ENCODE measurements around the gene OGDH. TPM values are rescaled to one million over a fixed set of nuclear protein-coding genes. Genes with fewer than 3 reads are reported as not detected.
A peak's percentile ranks its signal among the peaks of the same experiment; 100 is the strongest.

Gene OGDH
- total and polyA plus RNA-seq, 4 donors, result 10.8 to 71.2 (median 41.2) TPM

DNA sequence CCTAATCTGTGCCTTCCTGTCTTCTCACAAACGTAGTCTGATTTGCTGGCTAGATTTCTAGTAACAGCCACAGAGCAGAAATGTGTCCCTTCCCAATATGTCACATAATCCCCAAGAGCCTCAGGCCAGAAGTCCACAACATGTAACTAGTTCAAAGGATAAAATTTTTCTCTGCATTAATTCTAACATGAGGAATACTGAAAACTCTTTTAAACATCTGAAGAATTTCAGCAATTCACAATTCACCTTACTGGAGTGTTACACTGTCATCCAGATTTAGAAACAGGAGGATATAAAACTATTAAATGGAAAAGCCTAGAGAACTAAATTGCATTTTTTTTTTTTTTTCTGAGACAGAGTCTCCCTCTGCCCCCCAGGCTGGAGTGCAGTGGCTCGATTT, 30.2 kb upstream of the OGDH start:
- no peak overlapping the region for H3K27ac ChIP-seq (ENCODE audit: low read depth in 1 of 2, low read length in 2 of 2)
- H3K9ac ChIP-seq (ENCODE audit: low read depth in 1 of 2, low read length in 2 of 2), result no peak overlapping the region
- H3K4me3 ChIP-seq (ENCODE audit: low read depth in 1 of 3, low read length in 3 of 3), result no peak overlapping the region
- H3K9me3 ChIP-seq (ENCODE audit: control insufficient read depth in 4 of 4, low read length in 3 of 4), result no peaks in the 10 kb centered on the region
- DNase-seq (ENCODE audit: low spot score), result no peak
- no peaks in the 10 kb centered on the region for H3K27me3 ChIP-seq (ENCODE audit: control insufficient read depth in 4 of 4, insufficient read depth in 4 of 4, low read length in 3 of 4)
- H3K4me1 ChIP-seq (ENCODE audit: control insufficient read depth in 4 of 4, insufficient read depth in 4 of 4, low read length in 3 of 4), result peaks cover 7 to 33% (median 27%) of the 10 kb centered on the region in 4 donors
- TF ChIP-seq, protein P1, sequence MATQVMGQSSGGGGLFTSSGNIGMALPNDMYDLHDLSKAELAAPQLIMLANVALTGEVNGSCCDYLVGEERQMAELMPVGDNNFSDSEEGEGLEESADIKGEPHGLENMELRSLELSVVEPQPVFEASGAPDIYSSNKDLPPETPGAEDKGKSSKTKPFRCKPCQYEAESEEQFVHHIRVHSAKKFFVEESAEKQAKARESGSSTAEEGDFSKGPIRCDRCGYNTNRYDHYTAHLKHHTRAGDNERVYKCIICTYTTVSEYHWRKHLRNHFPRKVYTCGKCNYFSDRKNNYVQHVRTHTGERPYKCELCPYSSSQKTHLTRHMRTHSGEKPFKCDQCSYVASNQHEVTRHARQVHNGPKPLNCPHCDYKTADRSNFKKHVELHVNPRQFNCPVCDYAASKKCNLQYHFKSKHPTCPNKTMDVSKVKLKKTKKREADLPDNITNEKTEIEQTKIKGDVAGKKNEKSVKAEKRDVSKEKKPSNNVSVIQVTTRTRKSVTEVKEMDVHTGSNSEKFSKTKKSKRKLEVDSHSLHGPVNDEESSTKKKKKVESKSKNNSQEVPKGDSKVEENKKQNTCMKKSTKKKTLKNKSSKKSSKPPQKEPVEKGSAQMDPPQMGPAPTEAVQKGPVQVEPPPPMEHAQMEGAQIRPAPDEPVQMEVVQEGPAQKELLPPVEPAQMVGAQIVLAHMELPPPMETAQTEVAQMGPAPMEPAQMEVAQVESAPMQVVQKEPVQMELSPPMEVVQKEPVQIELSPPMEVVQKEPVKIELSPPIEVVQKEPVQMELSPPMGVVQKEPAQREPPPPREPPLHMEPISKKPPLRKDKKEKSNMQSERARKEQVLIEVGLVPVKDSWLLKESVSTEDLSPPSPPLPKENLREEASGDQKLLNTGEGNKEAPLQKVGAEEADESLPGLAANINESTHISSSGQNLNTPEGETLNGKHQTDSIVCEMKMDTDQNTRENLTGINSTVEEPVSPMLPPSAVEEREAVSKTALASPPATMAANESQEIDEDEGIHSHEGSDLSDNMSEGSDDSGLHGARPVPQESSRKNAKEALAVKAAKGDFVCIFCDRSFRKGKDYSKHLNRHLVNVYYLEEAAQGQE (IDR thresholded peaks at IDR 0.05), result no peak
- no peak for TF ChIP-seq RXRA (IDR thresholded peaks at IDR 0.05)
- TF ChIP-seq, protein P2, sequence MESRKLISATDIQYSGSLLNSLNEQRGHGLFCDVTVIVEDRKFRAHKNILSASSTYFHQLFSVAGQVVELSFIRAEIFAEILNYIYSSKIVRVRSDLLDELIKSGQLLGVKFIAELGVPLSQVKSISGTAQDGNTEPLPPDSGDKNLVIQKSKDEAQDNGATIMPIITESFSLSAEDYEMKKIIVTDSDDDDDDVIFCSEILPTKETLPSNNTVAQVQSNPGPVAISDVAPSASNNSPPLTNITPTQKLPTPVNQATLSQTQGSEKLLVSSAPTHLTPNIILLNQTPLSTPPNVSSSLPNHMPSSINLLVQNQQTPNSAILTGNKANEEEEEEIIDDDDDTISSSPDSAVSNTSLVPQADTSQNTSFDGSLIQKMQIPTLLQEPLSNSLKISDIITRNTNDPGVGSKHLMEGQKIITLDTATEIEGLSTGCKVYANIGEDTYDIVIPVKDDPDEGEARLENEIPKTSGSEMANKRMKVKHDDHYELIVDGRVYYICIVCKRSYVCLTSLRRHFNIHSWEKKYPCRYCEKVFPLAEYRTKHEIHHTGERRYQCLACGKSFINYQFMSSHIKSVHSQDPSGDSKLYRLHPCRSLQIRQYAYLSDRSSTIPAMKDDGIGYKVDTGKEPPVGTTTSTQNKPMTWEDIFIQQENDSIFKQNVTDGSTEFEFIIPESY (IDR thresholded peaks at IDR 0.05), result no peak
- no peak for TF ChIP-seq HNF4A (conservative IDR thresholded peaks at IDR 0.05)
- TF ChIP-seq TAF1 (conservative IDR thresholded peaks at IDR 0.05), result no peak
- TF ChIP-seq, protein P3, sequence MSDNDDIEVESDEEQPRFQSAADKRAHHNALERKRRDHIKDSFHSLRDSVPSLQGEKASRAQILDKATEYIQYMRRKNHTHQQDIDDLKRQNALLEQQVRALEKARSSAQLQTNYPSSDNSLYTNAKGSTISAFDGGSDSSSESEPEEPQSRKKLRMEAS (IDR thresholded peaks at IDR 0.05), result no peak
- TF ChIP-seq SP1 (IDR thresholded peaks at IDR 0.05), result no peak
- TF ChIP-seq YY1 (IDR thresholded peaks at IDR 0.05), result no peak
- TF ChIP-seq GABPA (IDR thresholded peaks at IDR 0.05 in 1 of 2, conservative IDR thresholded peaks at IDR 0.05 in 1 of 2), result no peak
- TF ChIP-seq EGR1 (IDR thresholded peaks at IDR 0.05; ENCODE audit: low read depth in 2 of 2), result no peak
- TF ChIP-seq, protein P4, sequence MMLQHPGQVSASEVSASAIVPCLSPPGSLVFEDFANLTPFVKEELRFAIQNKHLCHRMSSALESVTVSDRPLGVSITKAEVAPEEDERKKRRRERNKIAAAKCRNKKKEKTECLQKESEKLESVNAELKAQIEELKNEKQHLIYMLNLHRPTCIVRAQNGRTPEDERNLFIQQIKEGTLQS (IDR thresholded peaks at IDR 0.05), result no peak
- TF ChIP-seq HNF4G (IDR thresholded peaks at IDR 0.05), result no peak
- TF ChIP-seq FOXA1 (IDR thresholded peaks at IDR 0.05), result no peak
- no peak for TF ChIP-seq FOXA2 (IDR thresholded peaks at IDR 0.05)
- no peak for TF ChIP-seq RAD21 (IDR thresholded peaks at IDR 0.05)
- 82% methylated on average over 2 of the region's 2 CpGs for WGBS
- peaks cover 9 to 31% (median 27%) of the 10 kb centered on the region in 4 donors for H3K36me3 ChIP-seq (ENCODE audit: control insufficient read depth in 4 of 4, insufficient read depth in 3 of 4, low read depth in 1 of 4, low read length in 3 of 4)

DNA sequence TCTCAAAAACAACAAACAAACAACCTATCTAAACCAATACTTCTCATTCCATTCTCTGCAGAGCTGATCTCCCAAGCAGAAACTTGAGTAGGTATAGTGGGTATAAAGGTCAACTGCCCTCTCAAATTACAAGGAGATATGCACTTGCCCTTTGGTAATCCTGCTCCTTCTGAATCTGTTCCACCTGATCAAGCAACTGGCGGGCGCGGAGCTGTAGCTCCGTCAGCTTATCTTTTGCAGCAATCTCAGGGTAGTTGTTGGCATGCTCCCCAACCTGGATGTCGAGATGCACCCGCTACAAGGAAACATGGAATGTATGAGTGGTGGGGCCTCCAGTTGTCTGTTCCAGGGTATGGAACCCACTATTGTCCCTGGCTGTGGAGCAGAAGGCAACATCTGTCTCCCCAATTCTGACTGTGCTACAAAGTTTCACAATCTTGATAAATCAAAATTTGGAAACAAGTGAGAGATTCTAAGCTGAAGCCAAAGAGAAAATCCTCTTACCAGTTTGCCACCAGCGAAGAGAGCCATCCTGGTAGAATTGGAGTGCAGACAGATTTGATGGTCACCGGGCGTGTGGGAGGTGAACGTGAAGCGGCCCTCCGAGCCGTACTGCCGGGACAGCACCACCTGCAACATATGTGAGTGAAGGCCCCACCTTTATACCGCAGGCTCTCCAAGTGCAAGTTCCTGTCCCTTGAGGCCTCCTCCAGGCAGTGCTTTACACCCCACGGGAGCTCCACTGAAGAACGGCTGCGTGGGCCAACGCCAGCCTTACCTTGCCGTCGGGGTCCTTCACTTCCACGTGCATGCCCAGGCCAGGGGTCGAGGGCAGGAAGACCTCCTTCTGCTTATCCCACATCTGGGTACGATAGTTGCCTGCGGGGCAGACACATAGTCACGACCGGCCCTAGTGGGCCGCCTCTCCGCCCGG, 25.2 kb upstream of the OGDH start:
- DNase-seq (ENCODE audit: low spot score), result peak; percentile 54
- Histone ChIP-seq H3K27me3 (ENCODE audit: control insufficient read depth in 4 of 4, insufficient read depth in 4 of 4, low read length in 3 of 4) (no peaks in the 10 kb centered on the region), H3K27ac (ENCODE audit: low read depth in 1 of 2, low read length in 2 of 2) (peak overlapping the region; percentile 84 to 98)
- TF ChIP-seq, protein P2 (IDR thresholded peaks at IDR 0.05), result no peak
- TF ChIP-seq FOXA1 (IDR thresholded peaks at IDR 0.05) (no peak), HNF4G (IDR thresholded peaks at IDR 0.05) (no peak), FOXA2 (IDR thresholded peaks at IDR 0.05) (no peak), YY1 (IDR thresholded peaks at IDR 0.05) (no peak), EGR1 (IDR thresholded peaks at IDR 0.05; ENCODE audit: low read depth in 2 of 2) (no peak), NR2F2 (IDR thresholded peaks at IDR 0.05) (no peak), GABPA (IDR thresholded peaks at IDR 0.05 in 1 of 2, conservative IDR thresholded peaks at IDR 0.05 in 1 of 2) (no peak), RAD21 (IDR thresholded peaks at IDR 0.05) (no peak), JUND (IDR thresholded peaks at IDR 0.05) (no peak)
- TF ChIP-seq, protein P3 (IDR thresholded peaks at IDR 0.05), result no peak
- TF ChIP-seq, protein P5, sequence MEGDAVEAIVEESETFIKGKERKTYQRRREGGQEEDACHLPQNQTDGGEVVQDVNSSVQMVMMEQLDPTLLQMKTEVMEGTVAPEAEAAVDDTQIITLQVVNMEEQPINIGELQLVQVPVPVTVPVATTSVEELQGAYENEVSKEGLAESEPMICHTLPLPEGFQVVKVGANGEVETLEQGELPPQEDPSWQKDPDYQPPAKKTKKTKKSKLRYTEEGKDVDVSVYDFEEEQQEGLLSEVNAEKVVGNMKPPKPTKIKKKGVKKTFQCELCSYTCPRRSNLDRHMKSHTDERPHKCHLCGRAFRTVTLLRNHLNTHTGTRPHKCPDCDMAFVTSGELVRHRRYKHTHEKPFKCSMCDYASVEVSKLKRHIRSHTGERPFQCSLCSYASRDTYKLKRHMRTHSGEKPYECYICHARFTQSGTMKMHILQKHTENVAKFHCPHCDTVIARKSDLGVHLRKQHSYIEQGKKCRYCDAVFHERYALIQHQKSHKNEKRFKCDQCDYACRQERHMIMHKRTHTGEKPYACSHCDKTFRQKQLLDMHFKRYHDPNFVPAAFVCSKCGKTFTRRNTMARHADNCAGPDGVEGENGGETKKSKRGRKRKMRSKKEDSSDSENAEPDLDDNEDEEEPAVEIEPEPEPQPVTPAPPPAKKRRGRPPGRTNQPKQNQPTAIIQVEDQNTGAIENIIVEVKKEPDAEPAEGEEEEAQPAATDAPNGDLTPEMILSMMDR (IDR thresholded peaks at IDR 0.05; ENCODE audit: low read depth, low read length, missing input control), result no peak
- TF ChIP-seq, protein P4 (IDR thresholded peaks at IDR 0.05), result no peak

More for the DNA sequence above, 25.2 kb upstream of the OGDH start:
- Histone ChIP-seq H3K9me3 (ENCODE audit: control insufficient read depth in 4 of 4, low read length in 3 of 4) (no peaks in the 10 kb centered on the region), H3K4me1 (ENCODE audit: control insufficient read depth in 4 of 4, insufficient read depth in 4 of 4, low read length in 3 of 4) (peaks cover 4 to 16% (median 8%) of the 10 kb centered on the region in 4 donors), H3K9ac (ENCODE audit: low read depth in 1 of 2, low read length in 2 of 2) (peak overlapping the region; percentile 30 to 96), H3K4me3 (ENCODE audit: low read depth in 1 of 3, low read length in 3 of 3) (peak overlapping the region; percentile 64 to 92 (median 66)), H3K36me3 (ENCODE audit: control insufficient read depth in 4 of 4, insufficient read depth in 3 of 4, low read depth in 1 of 4, low read length in 3 of 4) (peaks cover 4 to 18% (median 15%) of the 10 kb centered on the region in 4 donors)
- WGBS, result 18% methylated on average over 30 of the region's 30 CpGs
